Activated T-helper 1 cell treated with Interleukin-2 at 50 U/mL for 16 hours (primary cell): ENCODE measurements around the gene WNT8A.

Experiments used
- DNase-seq: peaks from one replicate; pipeline ENCODE4 v3.0.0-alpha.2; 2020; ENCODE audit warnings: low read depth

The WNT8A gene

DNA sequence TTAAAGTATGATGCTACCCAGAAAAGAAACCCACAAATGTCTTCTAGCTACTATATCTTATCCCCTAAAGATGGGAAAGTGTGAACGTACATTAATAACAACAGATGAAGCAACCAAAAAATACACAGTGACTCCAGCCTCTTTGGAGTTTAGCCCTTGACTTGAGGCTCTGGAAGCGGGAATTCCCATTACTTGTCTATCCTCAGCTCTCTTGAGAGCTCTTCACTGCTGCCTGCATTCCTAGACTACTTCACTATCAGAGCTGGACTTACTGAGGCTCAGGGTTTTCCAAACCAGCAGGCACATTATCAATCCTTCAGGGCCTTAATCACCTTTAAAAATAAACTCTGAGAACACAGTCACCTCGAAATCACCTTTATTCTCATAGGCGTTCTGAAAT, 56.4 kb downstream of the WNT8A start:
- DNase-seq = no peak
